HepG2 (cell line): ENCODE results near the gene ERVH48-1. TPM values are rescaled to one million over a fixed set of nuclear protein-coding genes. Genes with fewer than 3 reads are reported as not detected.

ENCODE experiments used
- AHDC1 ChIP-seq: sonication (generic); formaldehyde crosslinking; IDR thresholded peaks from 2 replicates; pipeline ENCODE4 v1.5.1; 2020; ENCODE audit warnings: mild to moderate bottlenecking, missing genetic modification reagents, borderline replicate concordance
- CSRNP1 ChIP-seq: sonication (generic); formaldehyde crosslinking; IDR thresholded peaks from 2 replicates; pipeline ENCODE4 v1.8.1; 2023; ENCODE audit warnings: mild to moderate bottlenecking, missing genetic modification reagents
- ELF3 ChIP-seq: IDR thresholded peaks from 2 replicates; pipeline ENCODE4 v1.6.1; 2016; ENCODE audit warnings: missing genetic modification reagents, missing compliant biosample characterization
- ERF ChIP-seq: IDR thresholded peaks from 2 replicates; pipeline ENCODE4 v1.6.1; 2018; ENCODE audit warnings: missing biosample characterization, missing genetic modification reagents
- FOXA3 ChIP-seq: IDR thresholded peaks from 2 replicates; pipeline ENCODE4 v1.6.1; 2016; ENCODE audit warnings: missing genetic modification reagents, missing compliant biosample characterization
- ISL2 ChIP-seq: sonication (generic); formaldehyde crosslinking; IDR thresholded peaks from 2 replicates; pipeline ENCODE4 v1.5.0; 2020; ENCODE audit warnings: missing genetic modification reagents
- NFYB ChIP-seq: sonication (generic); formaldehyde crosslinking; IDR thresholded peaks from 2 replicates; pipeline ENCODE4 v1.4.0; 2020; ENCODE audit warnings: missing genetic modification reagents
- NR1H2 ChIP-seq: sonication (generic); formaldehyde crosslinking; IDR thresholded peaks from 2 replicates; pipeline ENCODE4 v1.8.1; 2022; ENCODE audit warnings: low read depth, missing genetic modification reagents, borderline replicate concordance
- ZFP37 ChIP-seq: sonication (generic); formaldehyde crosslinking; IDR thresholded peaks from 2 replicates; pipeline ENCODE4 v1.4.0; 2020; ENCODE audit warnings: missing genetic modification reagents, borderline replicate concordance
- ZNF354B ChIP-seq: sonication (generic); formaldehyde crosslinking; IDR thresholded peaks from 2 replicates; pipeline ENCODE4 v1.8.0; 2022; ENCODE audit warnings: mild to moderate bottlenecking, missing genetic modification reagents
- ZNF383 ChIP-seq: sonication (generic); formaldehyde crosslinking; IDR thresholded peaks from 2 replicates; pipeline ENCODE4 v1.4.0; 2020; ENCODE audit warnings: missing genetic modification reagents, mild to moderate bottlenecking, borderline replicate concordance
- ZNF567 ChIP-seq: sonication (generic); formaldehyde crosslinking; IDR thresholded peaks from 2 replicates; pipeline ENCODE4 v1.8.1; 2023; ENCODE audit warnings: mild to moderate bottlenecking, missing genetic modification reagents, borderline replicate concordance
- polyA plus RNA-seq, 8 experiments: library from polyadenylated mRNA; depleted of rRNA in 3 of 8; stranded (reverse) in 7 of 8; unstranded in 1 of 8; fragments of >200 nt; fragmentation: Illumina TruSeq in 4 of 8; extraction: Trizol in 4 of 8; gene quantifications; 2 replicates each; pipeline versions ENCODE4 v1.2.1 to v1.2.3, GENCODE V29; 2011 to 2016; ENCODE audit warnings: low read depth in 4 of 8, missing spikeins in 1 of 8, mixed read lengths in 1 of 8; ENCODE audit not compliant: insufficient read depth in 1 of 8
- total RNA-seq, 5 experiments: library from RNA; depleted of rRNA; stranded (reverse); fragments of >200 nt; fragmentation: Illumina TruSeq; extraction: Trizol; gene quantifications; 2 replicates each; pipeline ENCODE4 v1.2.3, GENCODE V29; 2016; ENCODE audit warnings: low read depth in 1 of 5
- TF ChIP-seq, protein P1 (sequence below): sonication (generic); formaldehyde crosslinking; IDR thresholded peaks from 2 replicates; pipeline ENCODE4 v1.5.0; 2020; ENCODE audit warnings: mild to moderate bottlenecking, missing genetic modification reagents, borderline replicate concordance

ERVH48-1 gene
- total and polyA plus RNA-seq, 2 of the 13 experiments (the other 11 are each of a cell fraction or from before 2014, with no cell fraction given): 1.8 TPM; not detected in 1

DNA sequence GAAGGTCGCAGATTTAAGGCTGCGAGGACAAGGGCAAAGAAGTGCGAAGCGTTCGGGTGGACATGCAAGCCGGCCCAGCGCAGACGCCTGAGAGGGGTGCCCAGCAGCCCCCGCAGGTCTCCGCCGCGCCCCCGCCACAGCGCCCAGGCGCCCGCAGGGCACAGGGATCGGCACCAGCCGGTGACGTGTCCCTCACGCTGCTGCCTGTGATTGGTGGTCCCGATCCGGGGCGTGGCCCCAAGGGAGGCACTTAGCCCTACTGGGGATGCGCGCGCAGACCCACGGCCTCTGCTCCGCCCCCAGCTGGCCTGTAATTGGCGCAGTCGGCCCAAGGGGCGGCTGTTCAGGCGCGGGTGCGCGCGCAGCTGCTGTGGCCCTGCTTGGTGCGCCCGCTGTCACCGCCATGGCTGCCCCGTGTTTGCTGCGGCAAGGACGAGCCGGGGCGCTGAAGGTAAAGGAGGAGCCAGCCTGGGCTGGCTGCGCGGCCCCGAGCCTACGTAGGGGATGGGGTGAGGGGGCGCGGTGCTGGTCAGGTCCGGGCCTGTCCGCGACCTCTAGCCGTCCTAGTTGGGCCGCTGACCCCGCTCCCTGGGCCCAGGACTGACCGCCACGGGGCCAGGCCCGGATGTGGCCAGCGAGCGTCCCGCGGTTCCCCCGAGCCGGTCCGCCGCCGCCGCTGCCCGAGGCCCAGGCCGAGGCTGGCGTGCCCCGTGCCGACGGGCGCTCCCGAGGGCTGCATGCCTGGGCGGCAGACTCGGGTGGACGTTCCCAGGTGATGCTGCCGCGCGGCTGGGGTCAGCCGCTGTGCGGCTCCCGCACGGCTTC lies 32.3 kb downstream of the ERVH48-1 start, which contains the start of gene NDUFV3 (continued):
- TF ChIP-seq, protein P1, sequence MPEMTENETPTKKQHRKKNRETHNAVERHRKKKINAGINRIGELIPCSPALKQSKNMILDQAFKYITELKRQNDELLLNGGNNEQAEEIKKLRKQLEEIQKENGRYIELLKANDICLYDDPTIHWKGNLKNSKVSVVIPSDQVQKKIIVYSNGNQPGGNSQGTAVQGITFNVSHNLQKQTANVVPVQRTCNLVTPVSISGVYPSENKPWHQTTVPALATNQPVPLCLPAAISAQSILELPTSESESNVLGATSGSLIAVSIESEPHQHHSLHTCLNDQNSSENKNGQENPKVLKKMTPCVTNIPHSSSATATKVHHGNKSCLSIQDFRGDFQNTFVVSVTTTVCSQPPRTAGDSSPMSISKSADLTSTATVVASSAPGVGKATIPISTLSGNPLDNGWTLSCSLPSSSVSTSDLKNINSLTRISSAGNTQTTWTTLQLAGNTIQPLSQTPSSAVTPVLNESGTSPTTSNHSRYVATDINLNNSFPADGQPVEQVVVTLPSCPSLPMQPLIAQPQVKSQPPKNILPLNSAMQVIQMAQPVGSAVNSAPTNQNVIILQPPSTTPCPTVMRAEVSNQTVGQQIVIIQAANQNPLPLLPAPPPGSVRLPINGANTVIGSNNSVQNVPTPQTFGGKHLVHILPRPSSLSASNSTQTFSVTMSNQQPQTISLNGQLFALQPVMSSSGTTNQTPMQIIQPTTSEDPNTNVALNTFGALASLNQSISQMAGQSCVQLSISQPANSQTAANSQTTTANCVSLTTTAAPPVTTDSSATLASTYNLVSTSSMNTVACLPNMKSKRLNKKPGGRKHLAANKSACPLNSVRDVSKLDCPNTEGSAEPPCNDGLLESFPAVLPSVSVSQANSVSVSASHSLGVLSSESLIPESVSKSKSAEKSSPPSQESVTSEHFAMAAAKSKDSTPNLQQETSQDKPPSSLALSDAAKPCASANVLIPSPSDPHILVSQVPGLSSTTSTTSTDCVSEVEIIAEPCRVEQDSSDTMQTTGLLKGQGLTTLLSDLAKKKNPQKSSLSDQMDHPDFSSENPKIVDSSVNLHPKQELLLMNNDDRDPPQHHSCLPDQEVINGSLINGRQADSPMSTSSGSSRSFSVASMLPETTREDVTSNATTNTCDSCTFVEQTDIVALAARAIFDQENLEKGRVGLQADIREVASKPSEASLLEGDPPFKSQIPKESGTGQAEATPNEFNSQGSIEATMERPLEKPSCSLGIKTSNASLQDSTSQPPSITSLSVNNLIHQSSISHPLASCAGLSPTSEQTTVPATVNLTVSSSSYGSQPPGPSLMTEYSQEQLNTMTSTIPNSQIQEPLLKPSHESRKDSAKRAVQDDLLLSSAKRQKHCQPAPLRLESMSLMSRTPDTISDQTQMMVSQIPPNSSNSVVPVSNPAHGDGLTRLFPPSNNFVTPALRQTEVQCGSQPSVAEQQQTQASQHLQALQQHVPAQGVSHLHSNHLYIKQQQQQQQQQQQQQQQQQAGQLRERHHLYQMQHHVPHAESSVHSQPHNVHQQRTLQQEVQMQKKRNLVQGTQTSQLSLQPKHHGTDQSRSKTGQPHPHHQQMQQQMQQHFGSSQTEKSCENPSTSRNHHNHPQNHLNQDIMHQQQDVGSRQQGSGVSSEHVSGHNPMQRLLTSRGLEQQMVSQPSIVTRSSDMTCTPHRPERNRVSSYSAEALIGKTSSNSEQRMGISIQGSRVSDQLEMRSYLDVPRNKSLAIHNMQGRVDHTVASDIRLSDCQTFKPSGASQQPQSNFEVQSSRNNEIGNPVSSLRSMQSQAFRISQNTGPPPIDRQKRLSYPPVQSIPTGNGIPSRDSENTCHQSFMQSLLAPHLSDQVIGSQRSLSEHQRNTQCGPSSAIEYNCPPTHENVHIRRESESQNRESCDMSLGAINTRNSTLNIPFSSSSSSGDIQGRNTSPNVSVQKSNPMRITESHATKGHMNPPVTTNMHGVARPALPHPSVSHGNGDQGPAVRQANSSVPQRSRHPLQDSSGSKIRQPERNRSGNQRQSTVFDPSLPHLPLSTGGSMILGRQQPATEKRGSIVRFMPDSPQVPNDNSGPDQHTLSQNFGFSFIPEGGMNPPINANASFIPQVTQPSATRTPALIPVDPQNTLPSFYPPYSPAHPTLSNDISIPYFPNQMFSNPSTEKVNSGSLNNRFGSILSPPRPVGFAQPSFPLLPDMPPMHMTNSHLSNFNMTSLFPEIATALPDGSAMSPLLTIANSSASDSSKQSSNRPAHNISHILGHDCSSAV (CRISPR knock-in tag): 0 out of 2 replicates have a peak, but pooled peaks have one; percentile 31
- TF ChIP-seq NR1H2 (CRISPR knock-in tag) (peak; percentile 75; the same call in 1 of the 2 replicates), ISL2 (CRISPR knock-in tag) (no peak; the same call in 1 of the 2 replicates), ELF3 (0 out of 2 replicates have a peak, but pooled peaks have one; percentile 37), NFYB (peak; percentile 87), AHDC1 (CRISPR knock-in tag) (no peak), ERF (CRISPR knock-in tag) (0 out of 2 replicates have a peak, but pooled peaks have one; percentile 35), CSRNP1 (CRISPR knock-in tag) (no peak), ZNF354B (CRISPR knock-in tag) (no peak), FOXA3 (CRISPR knock-in tag) (peak; percentile 44), ZFP37 (CRISPR knock-in tag) (no peak; the same call in 1 of the 2 replicates), ZNF567 (CRISPR knock-in tag) (no peak; the same call in 1 of the 2 replicates), ZNF383 (CRISPR knock-in tag) (no peak)
